Body of pancreas (tissue), 4 donors: ENCODE results near the gene CDH6.

Experiments
- POLR2A ChIP-seq, 3 donors: fragments of 450-650 bp; IDR thresholded peaks; one replicate each; pipeline ENCODE4 v1.6.1; 2016; ENCODE audit warnings: antibody characterized with exemption in 3 of 3, mild to moderate bottlenecking in 2 of 3
- TF ChIP-seq, protein P1 (sequence below), 7 experiments: fragments of 450-650 bp in 4 of 7; fragments of 200-600 bp in 3 of 7; sonication (generic) in 3 of 7; IDR thresholded peaks; one replicate each; pipeline ENCODE4 v1.5.1; 2016 to 2019; ENCODE audit warnings: antibody characterized with exemption in 7 of 7

DNA sequence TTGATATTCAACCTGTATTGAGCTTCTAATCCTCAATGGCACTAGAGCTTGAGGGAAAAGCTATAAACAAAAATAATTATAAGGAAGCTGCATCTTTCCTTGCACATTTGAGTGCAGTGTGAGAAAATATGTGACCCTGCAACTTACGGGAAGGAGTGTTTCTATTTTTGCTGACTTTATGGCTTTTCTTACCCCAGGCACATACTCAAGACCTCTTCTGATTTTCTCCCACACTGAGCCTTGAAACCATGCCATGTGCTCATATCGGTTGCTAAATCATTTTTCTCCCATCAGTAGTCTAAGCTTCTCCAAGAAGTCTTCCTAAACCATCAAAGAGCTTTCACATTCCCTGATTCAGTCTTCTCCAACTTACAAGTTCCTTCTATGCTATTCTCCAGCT, 91.5 kb downstream of the CDH6 start:
- no peak for TF ChIP-seq POLR2A (IDR thresholded peaks at IDR 0.05)
- TF ChIP-seq, protein P1, sequence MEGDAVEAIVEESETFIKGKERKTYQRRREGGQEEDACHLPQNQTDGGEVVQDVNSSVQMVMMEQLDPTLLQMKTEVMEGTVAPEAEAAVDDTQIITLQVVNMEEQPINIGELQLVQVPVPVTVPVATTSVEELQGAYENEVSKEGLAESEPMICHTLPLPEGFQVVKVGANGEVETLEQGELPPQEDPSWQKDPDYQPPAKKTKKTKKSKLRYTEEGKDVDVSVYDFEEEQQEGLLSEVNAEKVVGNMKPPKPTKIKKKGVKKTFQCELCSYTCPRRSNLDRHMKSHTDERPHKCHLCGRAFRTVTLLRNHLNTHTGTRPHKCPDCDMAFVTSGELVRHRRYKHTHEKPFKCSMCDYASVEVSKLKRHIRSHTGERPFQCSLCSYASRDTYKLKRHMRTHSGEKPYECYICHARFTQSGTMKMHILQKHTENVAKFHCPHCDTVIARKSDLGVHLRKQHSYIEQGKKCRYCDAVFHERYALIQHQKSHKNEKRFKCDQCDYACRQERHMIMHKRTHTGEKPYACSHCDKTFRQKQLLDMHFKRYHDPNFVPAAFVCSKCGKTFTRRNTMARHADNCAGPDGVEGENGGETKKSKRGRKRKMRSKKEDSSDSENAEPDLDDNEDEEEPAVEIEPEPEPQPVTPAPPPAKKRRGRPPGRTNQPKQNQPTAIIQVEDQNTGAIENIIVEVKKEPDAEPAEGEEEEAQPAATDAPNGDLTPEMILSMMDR (IDR thresholded peaks at IDR 0.05) = no peak
